ENCODE measurements around the gene NCKAP5. TPM values are rescaled to one million over a fixed set of nuclear protein-coding genes. Genes with fewer than 3 reads are reported as not detected.

Gene NCKAP5
- total RNA-seq, 1 experiment from 2014 or later, result 3.2 TPM

DNA sequence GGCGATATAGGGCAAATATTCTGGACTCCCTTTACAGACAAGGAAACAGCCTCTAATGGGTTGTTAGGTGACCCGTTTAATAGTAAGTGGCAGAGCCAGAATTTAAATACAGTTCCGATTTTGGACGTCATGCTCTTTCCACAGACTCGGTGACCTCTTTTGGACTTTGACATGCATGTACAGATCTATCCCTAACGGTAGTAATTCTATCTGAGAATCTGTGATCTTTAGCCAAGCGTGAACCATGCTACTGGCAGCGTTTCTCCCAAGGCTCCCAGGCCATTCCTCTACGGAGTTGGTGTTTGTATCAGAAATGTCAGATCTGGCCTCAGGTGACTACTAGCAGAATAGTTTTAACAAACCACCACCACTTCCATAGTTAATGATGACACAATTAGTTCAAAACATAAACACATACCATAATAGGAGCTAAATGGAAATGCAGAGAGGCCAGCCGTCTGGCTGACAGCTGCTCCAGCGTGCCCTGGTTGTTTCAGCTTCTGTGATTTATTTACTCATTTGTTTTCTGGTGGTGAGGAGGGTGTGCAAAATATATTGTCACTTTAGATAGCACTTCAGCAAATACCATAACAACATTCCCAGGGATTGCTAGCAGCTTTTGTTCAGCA lies 593.7 kb downstream of the NCKAP5 start:
- H3K9me2 ChIP-seq (replicated peaks; ENCODE audit: low read length), result no peaks in the 10 kb centered on the region
- H3F3A ChIP-seq (ENCODE audit: low read length, unreplicated experiment), result no peaks in the 10 kb centered on the region
- ChIA-PET POLR2A (ENCODE audit: unreplicated experiment) (no interaction called here), CTCF (no interaction called here)
- ATAC-seq (no peak), DNase-seq (no peak)
- no peak overlapping the region for H3K4me2 ChIP-seq (ENCODE audit: low read length)
- no peak overlapping the region for H3K9ac ChIP-seq (ENCODE audit: low read length)
- H3K9me3 ChIP-seq (ENCODE audit: low read length), result no peaks in the 10 kb centered on the region
- TF ChIP-seq EZH2phosphoT487 (IDR thresholded peaks at IDR 0.05; ENCODE audit: borderline replicate concordance, low read length) (no peak), EZH2 (IDR thresholded peaks at IDR 0.05; ENCODE audit: low read length, unreplicated experiment) (no peak)
- TF ChIP-seq, protein P1, sequence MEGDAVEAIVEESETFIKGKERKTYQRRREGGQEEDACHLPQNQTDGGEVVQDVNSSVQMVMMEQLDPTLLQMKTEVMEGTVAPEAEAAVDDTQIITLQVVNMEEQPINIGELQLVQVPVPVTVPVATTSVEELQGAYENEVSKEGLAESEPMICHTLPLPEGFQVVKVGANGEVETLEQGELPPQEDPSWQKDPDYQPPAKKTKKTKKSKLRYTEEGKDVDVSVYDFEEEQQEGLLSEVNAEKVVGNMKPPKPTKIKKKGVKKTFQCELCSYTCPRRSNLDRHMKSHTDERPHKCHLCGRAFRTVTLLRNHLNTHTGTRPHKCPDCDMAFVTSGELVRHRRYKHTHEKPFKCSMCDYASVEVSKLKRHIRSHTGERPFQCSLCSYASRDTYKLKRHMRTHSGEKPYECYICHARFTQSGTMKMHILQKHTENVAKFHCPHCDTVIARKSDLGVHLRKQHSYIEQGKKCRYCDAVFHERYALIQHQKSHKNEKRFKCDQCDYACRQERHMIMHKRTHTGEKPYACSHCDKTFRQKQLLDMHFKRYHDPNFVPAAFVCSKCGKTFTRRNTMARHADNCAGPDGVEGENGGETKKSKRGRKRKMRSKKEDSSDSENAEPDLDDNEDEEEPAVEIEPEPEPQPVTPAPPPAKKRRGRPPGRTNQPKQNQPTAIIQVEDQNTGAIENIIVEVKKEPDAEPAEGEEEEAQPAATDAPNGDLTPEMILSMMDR (conservative IDR thresholded peaks at IDR 0.05; ENCODE audit: low read depth, low read length), result no peak
- no peaks in the 10 kb centered on the region for H3K79me2 ChIP-seq (ENCODE audit: low read length)
- intact Hi-C loops (cut with micrococcal nuclease), result no loop called here
- H3K27ac ChIP-seq (ENCODE audit: low read length), result no peak overlapping the region
- no TSS peak for BruUV-seq (replicated peaks)
- H2AFZ ChIP-seq (ENCODE audit: low read length), result no peak overlapping the region
- H3K4me1 ChIP-seq (ENCODE audit: insufficient read depth, low read length), result peaks cover 24% of the 10 kb centered on the region
- H3K4me3 ChIP-seq (ENCODE audit: low read length), result no peak overlapping the region
- no peaks in the 10 kb centered on the region for H3K27me3 ChIP-seq (ENCODE audit: low read length)
- H4K20me1 ChIP-seq (ENCODE audit: low read length), result no peaks in the 10 kb centered on the region
- H3K36me3 ChIP-seq (ENCODE audit: low read depth, low read length), result no peaks in the 10 kb centered on the region

DNA sequence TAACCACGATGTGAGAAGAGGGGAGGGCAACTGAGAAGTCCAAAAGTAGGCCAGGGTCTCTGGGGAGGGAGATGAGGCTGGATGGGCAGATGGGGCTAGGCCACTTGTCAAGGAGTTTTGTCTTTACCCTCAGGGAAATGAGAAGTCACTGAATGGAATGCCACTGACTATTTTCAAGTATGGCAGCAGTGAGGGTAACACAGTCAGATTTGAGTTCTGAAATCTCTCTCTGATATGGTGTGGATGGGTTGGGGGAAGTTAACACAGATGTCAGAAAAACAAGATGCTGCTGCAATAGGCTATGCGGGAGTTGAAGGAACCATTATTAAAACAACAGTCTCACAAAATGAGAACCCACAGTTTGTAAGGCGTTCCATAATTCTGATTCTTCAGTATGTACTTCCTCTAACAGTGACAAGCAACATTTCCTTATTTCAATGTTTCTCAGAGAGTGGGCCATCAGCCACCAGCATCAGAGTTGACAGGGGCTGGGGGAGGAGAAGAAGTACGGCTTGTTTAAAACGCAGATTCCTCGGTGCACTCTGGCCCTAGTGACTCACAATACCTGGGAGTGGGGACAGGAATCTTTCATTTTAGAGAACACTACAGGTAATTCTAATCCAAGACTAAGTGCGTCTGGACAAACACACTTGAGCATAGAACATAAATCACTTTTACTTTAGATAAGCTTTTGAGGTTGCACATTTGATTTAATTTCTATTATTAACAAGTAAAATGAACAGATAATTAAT lies 596.8 kb downstream of the NCKAP5 start:
- no peak overlapping the region for H3K4me3 ChIP-seq (ENCODE audit: low read length)
- TF ChIP-seq, protein P1 (conservative IDR thresholded peaks at IDR 0.05; ENCODE audit: low read depth, low read length), result no peak
- no peak for TF ChIP-seq EZH2 (IDR thresholded peaks at IDR 0.05; ENCODE audit: low read length, unreplicated experiment)
- no peak for TF ChIP-seq EZH2phosphoT487 (IDR thresholded peaks at IDR 0.05; ENCODE audit: borderline replicate concordance, low read length)
- no peak overlapping the region for H3K27ac ChIP-seq (ENCODE audit: low read length)
- H4K20me1 ChIP-seq (ENCODE audit: low read length), result no peaks in the 10 kb centered on the region
- no peak overlapping the region for H3K9ac ChIP-seq (ENCODE audit: low read length)
- CTCF ChIA-PET, result no interaction called here
- H3K4me1 ChIP-seq (ENCODE audit: insufficient read depth, low read length), result peaks cover 31% of the 10 kb centered on the region
- no peaks in the 10 kb centered on the region for H3K9me2 ChIP-seq (replicated peaks; ENCODE audit: low read length)
- H3F3A ChIP-seq (ENCODE audit: low read length, unreplicated experiment), result peaks cover 4% of the 10 kb centered on the region
- DNase-seq (no peak), ATAC-seq (no peak)
- no peak overlapping the region for H3K4me2 ChIP-seq (ENCODE audit: low read length)
- no peaks in the 10 kb centered on the region for H3K27me3 ChIP-seq (ENCODE audit: low read length)
- H3K36me3 ChIP-seq (ENCODE audit: low read depth, low read length), result no peaks in the 10 kb centered on the region
- H3K9me3 ChIP-seq (ENCODE audit: low read length), result no peaks in the 10 kb centered on the region
- no peaks in the 10 kb centered on the region for H3K79me2 ChIP-seq (ENCODE audit: low read length)
- no TSS peak for BruUV-seq (replicated peaks)
- intact Hi-C loops (cut with micrococcal nuclease), result no loop called here
- POLR2A ChIA-PET (ENCODE audit: unreplicated experiment), result no interaction called here
- H2AFZ ChIP-seq (ENCODE audit: low read length), result no peak overlapping the region

All from PC-3 (cell line).